ENCODE results near the gene UGT1A3. TPM values are rescaled to one million over a fixed set of nuclear protein-coding genes. Genes with fewer than 3 reads are reported as not detected.
A peak's percentile ranks its signal among the peaks of the same experiment; 100 is the strongest.

The UGT1A3 gene
- total and polyA plus RNA-seq, 8 donors, result not detected

- Histone ChIP-seq H3K4me3 (no peak overlapping the region), H3K4me1 (no peaks in the 10 kb centered on the region), H3K9me3 (no peaks in the 10 kb centered on the region), H3K27ac (no peak overlapping the region), H3K36me3 (no peaks in the 10 kb centered on the region), H3K27me3 (peaks cover 0 to 6% of the 10 kb centered on the region in 2 donors)
- no peak for TF ChIP-seq CTCF (IDR thresholded peaks at IDR 0.05)
- DNase-seq (no peak), ATAC-seq (no peak)
- intact Hi-C loops (cut with DNase I), result no loop called here
Observed at GRCh38 chr2:233791883-233792329, 63.1 kb downstream of the UGT1A3 start.

- Histone ChIP-seq H3K27me3 (peaks cover 0 to 6% of the 10 kb centered on the region in 2 donors), H3K4me1 (no peaks in the 10 kb centered on the region), H3K36me3 (no peaks in the 10 kb centered on the region), H3K27ac (no peak overlapping the region), H3K9me3 (no peaks in the 10 kb centered on the region), H3K4me3 (no peak overlapping the region)
- no peak for DNase-seq
- no peak for ATAC-seq
- no peak for TF ChIP-seq CTCF (IDR thresholded peaks at IDR 0.05)
- intact Hi-C loops (cut with DNase I), result no loop called here
Observed at GRCh38 chr2:233792720-233793119, 63.9 kb downstream of the UGT1A3 start.

DNA sequence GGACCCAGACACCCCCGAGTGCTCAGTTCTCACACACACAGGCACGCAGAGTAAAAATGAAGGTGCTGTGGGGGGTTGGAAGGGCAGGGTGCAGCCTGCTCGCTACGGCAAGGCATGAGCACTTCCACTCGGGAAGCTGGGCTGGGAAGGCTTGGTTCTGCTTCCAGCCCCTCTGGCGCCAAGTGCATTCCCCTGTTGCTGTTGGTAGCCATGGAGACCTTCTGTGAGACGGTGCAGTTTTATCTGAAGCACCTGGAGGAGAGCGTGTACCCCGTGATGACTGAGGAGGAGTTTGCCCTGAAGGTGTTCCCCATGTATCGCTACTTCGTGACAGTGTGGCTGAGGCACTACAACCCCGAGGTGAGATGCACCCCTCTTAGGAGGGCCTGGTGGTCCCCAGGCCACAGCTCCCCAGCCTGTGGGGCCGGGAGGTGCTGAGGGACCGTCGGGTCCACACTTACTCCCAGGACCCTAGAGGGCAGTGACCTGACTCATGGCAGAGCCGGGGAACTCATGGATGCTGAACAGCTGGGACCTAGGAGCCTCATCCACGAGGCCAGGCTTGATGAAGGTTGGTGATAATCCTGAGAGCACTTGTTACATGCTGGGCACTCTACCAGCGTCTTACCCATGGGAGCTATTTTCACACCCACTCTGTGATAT is 64.8 kb downstream of the UGT1A3 start:
- Histone ChIP-seq H3K4me1 (no peaks in the 10 kb centered on the region), H3K9me3 (no peaks in the 10 kb centered on the region), H3K27ac (no peak overlapping the region), H3K36me3 (no peaks in the 10 kb centered on the region), H3K4me3 (no peak overlapping the region), H3K27me3 (peaks cover 0 to 6% of the 10 kb centered on the region in 2 donors)
- ATAC-seq (peak; percentile 65), DNase-seq (peak in 1 of 4 donors; percentile 44)
- no peak for TF ChIP-seq CTCF (IDR thresholded peaks at IDR 0.05)
- intact Hi-C loops (cut with DNase I), result no loop called here

DNA sequence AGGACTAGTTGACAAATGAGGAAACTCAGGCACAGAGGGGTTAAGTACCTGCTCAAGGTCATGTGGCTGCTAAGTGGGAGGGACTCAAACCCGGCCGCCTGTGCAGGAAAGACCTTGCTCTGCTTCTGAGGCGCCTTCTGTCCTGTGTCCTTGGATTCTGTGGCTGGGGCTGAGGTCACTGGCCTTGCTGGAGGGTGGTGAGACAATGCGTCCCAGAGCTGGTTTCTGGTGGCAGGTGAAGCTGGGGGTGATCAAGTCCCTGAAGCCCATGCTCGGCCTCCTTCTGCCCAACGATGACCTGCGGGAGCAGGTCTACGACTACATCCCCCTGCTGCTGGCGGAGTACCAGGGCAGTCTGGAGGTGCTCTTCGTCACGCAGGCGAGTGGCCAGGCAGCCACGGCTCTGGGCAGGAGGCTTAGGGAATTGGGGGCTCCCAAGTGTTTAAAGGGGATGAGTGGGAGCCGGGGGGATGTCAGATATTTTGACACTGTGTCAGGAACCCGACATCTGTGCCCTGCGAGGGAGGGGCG is 65.4 kb downstream of the UGT1A3 start:
- H3K9me3 ChIP-seq, result no peaks in the 10 kb centered on the region
- H3K36me3 ChIP-seq, result no peaks in the 10 kb centered on the region
- intact Hi-C loops (cut with DNase I), result no loop called here
- peak; percentile 67 for ATAC-seq
- peak in 1 of 4 donors; percentile 13 for DNase-seq
- H3K4me1 ChIP-seq, result no peaks in the 10 kb centered on the region
- H3K27me3 ChIP-seq, result peaks cover 0 to 6% of the 10 kb centered on the region in 2 donors
- no peak overlapping the region for H3K27ac ChIP-seq
- no peak for TF ChIP-seq CTCF (IDR thresholded peaks at IDR 0.05)
- no peak overlapping the region for H3K4me3 ChIP-seq

- Histone ChIP-seq H3K36me3 (no peaks in the 10 kb centered on the region), H3K9me3 (no peaks in the 10 kb centered on the region), H3K4me1 (no peaks in the 10 kb centered on the region), H3K27me3 (peaks cover 0 to 6% of the 10 kb centered on the region in 2 donors), H3K27ac (no peak overlapping the region), H3K4me3 (no peak overlapping the region)
- no peak for TF ChIP-seq CTCF (IDR thresholded peaks at IDR 0.05)
- ATAC-seq (no peak), DNase-seq (no peak)
- intact Hi-C loops (cut with DNase I), result no loop called here
Observed at GRCh38 chr2:233795735-233796171, 66.9 kb downstream of the UGT1A3 start.
